ENCODE data around the gene ADAMTS6. TPM values are rescaled to one million over a fixed set of nuclear protein-coding genes. Genes with fewer than 3 reads are reported as not detected.
"Not testable (repeated sequence)": the region's sequence is repeated elsewhere in the genome, so short reads cannot be mapped to it uniquely, and the experiment has no call there.

The ADAMTS6 gene
- polyA plus RNA-seq, 3 donors: 0.01 TPM; not detected in 2

GRCh38 chr5:65185468-65185867, 296.3 kb downstream of the ADAMTS6 start:
- Histone ChIP-seq H3K9me3 (replicated peaks in 1 of 2; ENCODE audit: control insufficient read depth in 1 of 2, insufficient read depth in 1 of 2, low read length in 2 of 2) (no peaks in the 10 kb centered on the region), H3K27me3 (ENCODE audit: control insufficient read depth in 2 of 2, insufficient read depth in 2 of 2, low read length in 2 of 2) (no peaks in the 10 kb centered on the region), H2AFZ (ENCODE audit: insufficient read depth, low read depth, low read length, poor library complexity, severe bottlenecking) (no peak overlapping the region), H3K79me2 (ENCODE audit: insufficient read depth, low read length) (no peaks in the 10 kb centered on the region), H3K9ac (ENCODE audit: insufficient read depth, low read length, poor library complexity, severe bottlenecking) (no peak overlapping the region), H3K4me1 (ENCODE audit: control insufficient read depth in 1 of 2, insufficient read depth in 2 of 2, low read length in 2 of 2) (no peaks in the 10 kb centered on the region), H3K36me3 (replicated peaks in 1 of 2; ENCODE audit: control insufficient read depth in 1 of 2, insufficient read depth in 2 of 2, low read length in 2 of 2) (no peaks in the 10 kb centered on the region), H4K20me1 (ENCODE audit: insufficient read depth, low read length) (no peaks in the 10 kb centered on the region), H3K4me2 (replicated peaks; ENCODE audit: extremely low read depth, low read length, poor library complexity, severe bottlenecking) (no peak overlapping the region), H3K27ac (ENCODE audit: low read depth in 1 of 2, low read length in 2 of 2) (no peak overlapping the region), H3K4me3 (replicated peaks in 1 of 3; ENCODE audit: low read depth in 2 of 3, low read length in 3 of 3) (no peak overlapping the region)
- TF ChIP-seq, protein P1, sequence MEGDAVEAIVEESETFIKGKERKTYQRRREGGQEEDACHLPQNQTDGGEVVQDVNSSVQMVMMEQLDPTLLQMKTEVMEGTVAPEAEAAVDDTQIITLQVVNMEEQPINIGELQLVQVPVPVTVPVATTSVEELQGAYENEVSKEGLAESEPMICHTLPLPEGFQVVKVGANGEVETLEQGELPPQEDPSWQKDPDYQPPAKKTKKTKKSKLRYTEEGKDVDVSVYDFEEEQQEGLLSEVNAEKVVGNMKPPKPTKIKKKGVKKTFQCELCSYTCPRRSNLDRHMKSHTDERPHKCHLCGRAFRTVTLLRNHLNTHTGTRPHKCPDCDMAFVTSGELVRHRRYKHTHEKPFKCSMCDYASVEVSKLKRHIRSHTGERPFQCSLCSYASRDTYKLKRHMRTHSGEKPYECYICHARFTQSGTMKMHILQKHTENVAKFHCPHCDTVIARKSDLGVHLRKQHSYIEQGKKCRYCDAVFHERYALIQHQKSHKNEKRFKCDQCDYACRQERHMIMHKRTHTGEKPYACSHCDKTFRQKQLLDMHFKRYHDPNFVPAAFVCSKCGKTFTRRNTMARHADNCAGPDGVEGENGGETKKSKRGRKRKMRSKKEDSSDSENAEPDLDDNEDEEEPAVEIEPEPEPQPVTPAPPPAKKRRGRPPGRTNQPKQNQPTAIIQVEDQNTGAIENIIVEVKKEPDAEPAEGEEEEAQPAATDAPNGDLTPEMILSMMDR (IDR thresholded peaks at IDR 0.05): no peak
- Mint-ChIP-seq H3K4me3 (no peak overlapping the region), H3K36me3 (no peaks in the 10 kb centered on the region), H3K27me3 (ENCODE audit: low read depth in 3 of 3) (no peaks in the 10 kb centered on the region), H3K9me3 (no peaks in the 10 kb centered on the region), H3K4me1 (no peaks in the 10 kb centered on the region), H3K27ac (no peak overlapping the region)
- DNase-seq: no peak
- no CpG with 5 or more reads among the region's 1 CpG for WGBS (ENCODE audit: insufficient coverage)
- intact Hi-C loops (cut with micrococcal nuclease): no loop called here

DNA sequence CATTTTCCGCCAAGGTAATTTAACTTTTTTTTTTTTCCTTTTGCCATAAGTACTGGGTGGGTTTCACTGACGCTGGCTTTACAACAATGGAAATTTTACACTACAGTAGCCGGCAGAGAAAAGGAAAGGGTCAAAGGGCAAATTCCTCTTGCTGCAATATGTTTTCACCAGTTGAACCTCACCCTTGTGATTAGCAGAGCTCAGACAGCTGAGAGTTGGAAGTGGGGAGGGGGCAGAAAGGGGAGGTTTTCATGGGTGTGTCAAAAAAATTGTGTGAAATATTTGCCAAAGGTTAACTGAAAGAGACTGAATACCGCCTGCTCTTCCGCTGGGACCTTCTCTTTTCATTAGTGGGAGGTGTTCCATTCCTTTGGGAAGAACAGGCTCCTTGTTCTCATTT, 296.9 kb downstream of the ADAMTS6 start:
- H3K4me3 Mint-ChIP-seq: no peak overlapping the region
- H3K4me1 ChIP-seq (ENCODE audit: control insufficient read depth in 1 of 2, insufficient read depth in 2 of 2, low read length in 2 of 2): no peaks in the 10 kb centered on the region
- H4K20me1 ChIP-seq (ENCODE audit: insufficient read depth, low read length): no peaks in the 10 kb centered on the region
- H3K9me3 Mint-ChIP-seq: peaks cover 0 to under 1% (median 0%) of the 10 kb centered on the region in 7 donors
- H3K4me2 ChIP-seq (replicated peaks; ENCODE audit: extremely low read depth, low read length, poor library complexity, severe bottlenecking): no peak overlapping the region
- TF ChIP-seq, protein P1 (IDR thresholded peaks at IDR 0.05): no peak
- no peak for DNase-seq
- H3K36me3 ChIP-seq (replicated peaks in 1 of 2; ENCODE audit: control insufficient read depth in 1 of 2, insufficient read depth in 2 of 2, low read length in 2 of 2): no peaks in the 10 kb centered on the region
- H3K4me1 Mint-ChIP-seq: no peaks in the 10 kb centered on the region
- no peaks in the 10 kb centered on the region for H3K36me3 Mint-ChIP-seq
- no peak overlapping the region for H2AFZ ChIP-seq (ENCODE audit: insufficient read depth, low read depth, low read length, poor library complexity, severe bottlenecking)
- no peaks in the 10 kb centered on the region for H3K27me3 Mint-ChIP-seq (ENCODE audit: low read depth in 3 of 3)
- WGBS (ENCODE audit: insufficient coverage): no CpG with 5 or more reads among the region's 5 CpGs
- no peak overlapping the region for H3K4me3 ChIP-seq (replicated peaks in 1 of 3; ENCODE audit: low read depth in 2 of 3, low read length in 3 of 3)
- no peak overlapping the region for H3K9ac ChIP-seq (ENCODE audit: insufficient read depth, low read length, poor library complexity, severe bottlenecking)
- no peaks in the 10 kb centered on the region for H3K9me3 ChIP-seq (replicated peaks in 1 of 2; ENCODE audit: control insufficient read depth in 1 of 2, insufficient read depth in 1 of 2, low read length in 2 of 2)
- no peaks in the 10 kb centered on the region for H3K27me3 ChIP-seq (ENCODE audit: control insufficient read depth in 2 of 2, insufficient read depth in 2 of 2, low read length in 2 of 2)
- H3K27ac Mint-ChIP-seq: no peak overlapping the region
- no peaks in the 10 kb centered on the region for H3K79me2 ChIP-seq (ENCODE audit: insufficient read depth, low read length)
- no peak overlapping the region for H3K27ac ChIP-seq (ENCODE audit: low read depth in 1 of 2, low read length in 2 of 2)
- intact Hi-C loops (cut with micrococcal nuclease): no loop called here

DNA sequence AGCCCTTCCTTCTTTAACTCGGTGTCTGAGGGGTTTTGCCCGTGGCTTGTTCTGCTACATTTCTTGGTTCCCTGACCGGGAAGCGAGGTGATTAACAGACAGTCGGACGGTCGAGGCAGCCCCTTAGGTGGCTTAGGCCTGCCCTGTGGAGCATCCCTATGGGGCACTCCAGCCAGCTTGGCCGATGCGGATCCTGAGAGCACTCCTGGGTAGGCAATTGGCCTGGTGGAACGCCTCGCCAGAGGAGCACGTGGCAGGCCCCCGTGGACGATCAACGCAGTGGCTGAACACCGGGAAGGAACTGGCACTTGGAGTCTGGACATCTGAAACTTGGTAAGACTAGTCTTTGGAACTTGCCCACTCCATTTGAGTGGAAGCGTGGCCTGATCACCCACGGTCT, 307.5 kb downstream of the ADAMTS6 start:
- intact Hi-C loops (cut with micrococcal nuclease); H3K4me1 ChIP-seq (ENCODE audit: control insufficient read depth in 1 of 2, insufficient read depth in 2 of 2, low read length in 2 of 2): not testable (repeated sequence)

More for the DNA sequence above, 307.5 kb downstream of the ADAMTS6 start:
- not testable (repeated sequence) for H3K36me3 ChIP-seq (replicated peaks in 1 of 2; ENCODE audit: control insufficient read depth in 1 of 2, insufficient read depth in 2 of 2, low read length in 2 of 2); H3K9ac ChIP-seq (ENCODE audit: insufficient read depth, low read length, poor library complexity, severe bottlenecking); H3K4me2 ChIP-seq (replicated peaks; ENCODE audit: extremely low read depth, low read length, poor library complexity, severe bottlenecking); H3K9me3 ChIP-seq (replicated peaks in 1 of 2; ENCODE audit: control insufficient read depth in 1 of 2, insufficient read depth in 1 of 2, low read length in 2 of 2); H3K79me2 ChIP-seq (ENCODE audit: insufficient read depth, low read length); H2AFZ ChIP-seq (ENCODE audit: insufficient read depth, low read depth, low read length, poor library complexity, severe bottlenecking); H3K27ac ChIP-seq (ENCODE audit: low read depth in 1 of 2, low read length in 2 of 2); H3K4me1 Mint-ChIP-seq; H3K27me3 ChIP-seq (ENCODE audit: control insufficient read depth in 2 of 2, insufficient read depth in 2 of 2, low read length in 2 of 2); H3K27ac Mint-ChIP-seq; H3K4me3 Mint-ChIP-seq; H3K36me3 Mint-ChIP-seq; DNase-seq; H4K20me1 ChIP-seq (ENCODE audit: insufficient read depth, low read length); H3K4me3 ChIP-seq (replicated peaks in 1 of 3; ENCODE audit: low read depth in 2 of 3, low read length in 3 of 3); H3K27me3 Mint-ChIP-seq (ENCODE audit: low read depth in 3 of 3); H3K9me3 Mint-ChIP-seq
- 95% methylated on average over 16 of the region's 18 CpGs for WGBS (ENCODE audit: insufficient coverage)

All from CD14-positive monocyte (primary cell).